Stimulated activated naive CD4-positive, alpha-beta T cell treated with Interleukin-2 at 50 U/mL for 16 hours (primary cell): ENCODE results near the gene RBM10.

ENCODE experiments used
- DNase-seq: peaks from one replicate; lab custom pipeline; 2025; lab: John Stamatoyannopoulos, UW

The RBM10 gene

DNA sequence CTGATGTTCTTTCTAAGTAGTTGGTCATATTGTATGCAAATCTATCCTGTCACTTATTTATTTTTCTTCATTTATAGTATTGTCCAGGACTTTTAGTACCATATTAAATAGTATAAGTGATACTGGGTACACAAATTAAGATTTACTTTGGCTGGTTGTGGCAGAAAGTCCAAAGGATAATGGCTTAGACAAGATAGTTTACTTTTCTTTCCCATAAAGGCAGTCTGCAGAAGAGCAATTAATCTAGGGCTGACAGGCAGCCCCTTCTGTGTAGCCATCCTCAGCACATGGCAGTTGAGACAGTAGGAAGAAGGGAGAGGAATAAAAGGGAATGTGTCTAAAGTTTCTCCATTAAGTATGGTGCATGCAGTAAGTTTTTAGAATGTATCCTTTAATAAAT lies 6.4 kb downstream of the RBM10 start:
- DNase-seq, result no peak

DNA sequence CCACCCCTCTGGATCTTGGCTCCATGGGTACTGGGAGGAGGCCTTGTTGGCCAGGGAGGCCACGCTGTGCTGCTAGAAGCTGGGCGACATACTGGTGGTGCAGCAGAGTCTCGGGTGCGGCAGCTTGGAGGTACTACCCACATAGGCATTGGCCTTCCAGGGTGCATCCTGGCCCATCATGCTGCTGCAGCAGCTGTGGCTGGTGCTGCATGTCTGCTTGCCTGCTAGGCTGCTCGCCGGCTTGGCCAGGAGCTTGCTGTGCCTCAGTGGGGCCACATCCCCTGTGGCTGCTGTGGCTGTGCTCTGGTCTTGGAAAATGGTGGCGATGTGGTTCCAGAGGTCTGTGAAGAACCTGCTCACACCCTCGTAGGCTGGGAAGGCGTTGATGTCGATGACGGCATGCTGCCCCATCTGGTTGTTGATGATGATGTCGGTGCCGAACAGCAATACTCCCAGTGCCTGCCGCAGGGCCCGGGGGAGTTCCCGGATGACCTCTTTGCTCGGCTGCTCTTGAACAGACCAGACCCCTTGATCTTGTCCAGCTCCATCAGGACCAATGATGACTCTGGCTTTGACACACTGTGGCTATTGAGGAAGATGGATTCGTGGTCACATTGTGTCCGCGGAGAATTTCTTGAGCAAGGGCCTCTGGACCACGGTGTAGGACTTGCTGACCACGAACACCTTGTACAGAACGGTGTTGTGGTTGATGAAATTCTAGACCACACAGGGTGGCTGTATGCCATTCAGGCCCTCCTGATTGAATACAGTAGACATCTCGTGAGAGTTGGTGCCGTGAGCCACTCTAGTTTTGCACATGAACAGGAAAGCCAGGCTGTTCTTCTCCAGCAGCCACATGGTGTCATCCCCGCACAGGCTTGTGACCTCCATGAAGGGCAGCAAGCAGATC lies 11.8 kb downstream of the RBM10 start:
- DNase-seq, result no peak

DNA sequence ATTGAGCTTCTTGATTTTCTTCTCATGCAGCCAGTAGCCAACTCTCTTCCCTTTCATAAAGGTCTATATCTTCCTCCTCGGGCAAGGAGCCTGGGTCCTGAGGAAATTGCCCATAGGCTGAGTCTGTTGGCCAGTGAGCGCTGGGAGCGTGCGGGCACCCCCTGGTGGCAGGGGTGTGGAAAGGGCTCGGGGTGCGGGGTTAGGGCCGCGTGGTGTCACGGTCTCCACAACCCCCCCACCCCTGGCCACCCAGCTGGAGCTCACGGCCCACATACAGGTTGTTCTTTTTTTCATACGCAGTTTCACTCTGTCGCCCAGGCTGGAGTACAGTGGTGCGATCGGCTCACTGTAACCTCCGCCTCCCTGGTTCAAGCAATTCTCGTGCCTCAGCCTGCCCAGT lies 13.1 kb downstream of the RBM10 start:
- DNase-seq, result no peak

DNA sequence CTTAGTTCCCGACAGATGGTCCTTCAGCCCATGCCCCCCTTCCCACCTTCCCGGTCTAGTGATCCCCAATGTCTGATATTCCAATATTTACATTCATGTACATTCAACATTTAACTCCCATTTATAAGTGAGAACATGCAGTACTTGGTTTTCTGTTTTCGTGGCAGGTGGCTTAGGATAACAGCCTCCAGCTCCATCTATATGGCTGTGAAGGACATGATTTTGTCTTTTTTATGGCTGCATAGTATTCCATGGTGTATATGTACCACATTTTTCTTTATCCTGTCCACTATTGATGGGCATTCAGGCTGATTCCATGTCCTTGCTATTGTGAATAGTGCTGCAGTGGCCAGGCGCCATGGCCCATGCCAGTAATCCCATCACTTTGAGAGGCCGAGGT lies 13.8 kb downstream of the RBM10 start:
- no peak for DNase-seq

DNA sequence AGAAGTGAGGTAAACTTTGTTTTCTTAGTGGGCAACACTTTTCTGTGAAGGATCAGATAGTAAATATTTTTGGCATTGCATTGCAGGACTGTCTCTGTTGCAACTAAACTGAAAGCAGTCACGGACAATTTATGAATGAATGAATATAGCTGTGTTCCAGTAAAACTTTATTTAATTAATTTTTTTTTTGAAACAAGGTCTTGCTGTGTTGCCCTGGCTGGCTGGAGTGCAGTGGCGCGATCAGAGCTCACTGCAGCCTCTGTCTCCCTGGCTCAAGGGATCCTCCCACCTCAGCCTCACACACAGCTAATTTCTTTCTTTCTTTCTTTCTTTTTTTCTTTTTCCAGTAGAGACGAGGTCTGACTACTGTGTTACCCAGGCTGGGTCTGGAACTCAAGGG lies 15.8 kb downstream of the RBM10 start:
- DNase-seq, result no peak

DNA sequence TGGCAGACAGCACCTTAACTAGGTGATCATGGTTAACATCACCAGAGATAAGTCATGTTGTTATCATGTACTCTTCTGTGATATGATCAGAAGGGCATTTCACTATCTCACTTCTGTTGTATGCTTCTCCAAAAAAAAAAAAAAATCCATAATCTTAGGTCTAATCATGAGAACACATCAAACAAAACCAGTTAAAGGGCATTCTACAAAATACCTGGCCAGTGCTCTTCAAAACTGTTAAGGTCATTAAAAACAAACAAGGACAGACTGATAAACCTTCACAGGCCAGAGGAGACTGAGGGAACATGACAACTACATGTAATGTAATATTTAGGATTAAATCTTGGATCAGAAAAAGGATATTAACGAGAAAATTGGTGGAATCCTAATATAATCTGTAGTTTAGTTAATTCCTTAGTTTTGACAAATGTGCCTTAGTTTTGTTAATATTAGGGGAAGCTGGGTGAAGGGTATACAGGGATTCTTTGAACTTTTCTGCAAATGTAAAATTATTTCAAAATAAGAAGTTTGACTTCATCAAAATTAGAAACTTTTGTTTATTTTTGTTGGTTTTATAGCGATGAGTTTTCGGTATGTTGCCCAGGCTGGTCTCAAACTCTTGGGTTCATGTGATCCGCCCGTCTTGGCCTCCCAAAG lies 18.0 kb downstream of the RBM10 start:
- DNase-seq, result no peak

DNA sequence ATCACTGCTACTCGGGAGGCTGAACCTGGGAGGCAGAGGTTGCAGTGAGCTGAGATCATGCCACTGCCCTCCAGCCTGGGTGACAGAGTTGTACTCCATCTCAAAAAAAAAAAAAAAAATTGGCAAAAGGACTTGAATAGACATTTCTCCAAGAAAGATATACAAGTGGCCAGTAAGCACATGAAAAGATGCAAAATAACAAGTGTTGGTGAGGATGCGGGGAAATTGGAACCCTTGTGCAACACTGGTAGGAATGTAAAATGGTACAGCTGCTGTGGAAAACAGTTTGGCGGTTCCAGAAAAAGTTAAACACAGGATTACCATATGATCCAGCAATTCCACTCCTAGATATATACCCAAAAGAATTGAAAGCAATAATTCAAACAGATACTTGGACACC lies 19.4 kb downstream of the RBM10 start:
- DNase-seq, result no peak

DNA sequence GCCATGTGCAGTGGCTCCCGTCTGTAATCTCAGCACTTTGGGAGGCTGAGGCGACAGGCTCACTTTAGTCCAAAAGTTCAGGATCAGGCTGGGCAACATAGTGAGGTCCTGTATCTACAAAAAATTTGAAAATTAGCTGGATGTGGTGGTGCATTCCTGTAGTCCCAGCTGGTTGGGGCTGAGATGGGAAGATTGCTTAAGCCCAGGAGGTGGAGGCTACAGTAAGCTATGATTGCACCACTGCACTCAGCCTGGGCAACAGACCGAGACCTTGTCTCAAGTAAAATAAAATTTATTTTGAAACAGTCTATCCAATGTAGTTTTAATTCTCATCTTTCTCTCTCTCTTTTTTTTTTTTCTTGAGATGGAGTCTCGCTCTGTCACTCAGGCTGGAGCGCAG lies 21.1 kb downstream of the RBM10 start:
- no peak for DNase-seq

DNA sequence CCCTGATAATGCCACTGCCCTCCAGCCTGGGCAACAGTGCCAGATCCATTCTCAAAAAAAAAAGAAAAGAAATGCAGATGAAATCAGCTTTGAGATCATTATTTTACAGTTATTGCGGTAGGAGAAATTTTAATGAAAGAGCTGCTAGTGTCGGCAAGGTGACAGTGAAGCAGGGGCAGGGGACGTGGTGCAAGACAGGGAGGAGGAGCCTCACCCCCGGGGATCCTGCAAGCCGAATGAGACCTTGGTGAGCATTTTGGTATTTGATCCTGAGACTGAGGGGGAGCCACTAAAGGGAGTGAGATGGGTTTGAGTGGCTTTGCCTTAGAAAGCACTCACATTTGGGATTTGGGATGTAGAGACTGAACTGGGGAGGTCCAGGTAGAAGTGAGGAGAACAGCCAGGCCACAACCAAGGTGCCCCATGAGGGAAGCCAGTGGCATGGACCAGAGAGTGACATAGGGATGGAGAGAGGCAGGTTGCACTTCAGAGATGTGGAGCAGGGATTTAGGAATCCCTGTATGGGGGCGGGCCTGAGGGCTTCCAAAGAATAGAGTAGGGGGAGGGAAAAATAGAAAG lies 23.6 kb downstream of the RBM10 start:
- no peak for DNase-seq

DNA sequence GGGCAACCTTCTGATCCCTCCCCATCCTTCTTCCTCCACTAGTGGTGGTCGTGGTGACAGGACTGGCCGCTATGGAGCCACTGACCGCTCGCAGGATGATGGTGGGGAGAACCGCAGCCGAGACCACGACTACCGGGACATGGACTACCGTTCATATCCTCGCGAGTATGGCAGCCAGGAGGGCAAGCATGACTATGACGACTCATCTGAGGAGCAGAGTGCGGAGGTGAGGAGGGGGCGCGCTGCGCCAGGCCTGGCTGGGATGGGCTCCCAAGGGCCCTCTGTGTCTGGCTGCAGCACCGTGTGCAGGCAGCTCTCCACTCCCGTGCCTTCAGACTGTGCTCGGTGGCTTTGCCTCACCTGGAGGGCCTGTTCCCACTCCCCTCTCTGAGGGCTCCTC lies 24.3 kb downstream of the RBM10 start:
- DNase-seq, result no peak

DNA sequence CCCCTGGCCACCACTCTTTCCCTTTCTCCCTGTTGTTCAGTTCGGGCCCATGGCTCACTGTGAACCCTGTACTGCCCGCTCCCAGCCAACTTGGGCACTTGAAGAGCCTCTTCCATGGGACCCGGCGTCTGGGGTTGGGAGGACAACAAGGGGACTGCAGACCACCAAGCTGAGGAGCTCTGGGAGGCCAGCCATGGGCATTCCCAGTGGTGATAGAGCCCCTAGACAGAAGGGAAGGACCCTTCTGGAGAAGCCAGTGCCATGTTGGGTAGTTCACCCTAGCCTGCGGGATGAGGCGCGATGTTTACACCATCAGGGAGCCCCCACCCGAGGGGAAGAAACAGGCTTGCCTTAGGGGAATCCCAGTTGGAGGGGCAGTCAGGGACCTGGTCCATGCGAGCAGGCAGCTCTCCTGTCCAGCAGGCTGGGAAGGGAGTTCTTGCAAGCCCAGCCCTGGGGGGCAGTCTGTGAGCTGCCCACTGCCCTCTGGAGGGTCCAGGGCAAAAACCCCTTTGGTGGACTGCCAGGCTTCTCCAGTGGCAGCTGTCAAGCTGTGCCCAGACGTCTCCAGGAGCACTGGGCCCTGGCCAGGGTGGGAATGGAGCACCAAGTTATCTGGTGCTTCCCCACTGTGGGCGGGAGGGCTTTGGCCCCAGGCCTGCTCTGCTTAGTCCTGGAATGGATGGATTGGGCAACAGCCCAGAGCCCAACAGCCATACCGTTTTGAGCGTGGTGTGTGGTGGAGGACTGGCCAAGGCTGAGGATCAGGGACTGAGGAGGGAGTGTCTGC lies 24.9 kb downstream of the RBM10 start:
- DNase-seq, result no peak

DNA sequence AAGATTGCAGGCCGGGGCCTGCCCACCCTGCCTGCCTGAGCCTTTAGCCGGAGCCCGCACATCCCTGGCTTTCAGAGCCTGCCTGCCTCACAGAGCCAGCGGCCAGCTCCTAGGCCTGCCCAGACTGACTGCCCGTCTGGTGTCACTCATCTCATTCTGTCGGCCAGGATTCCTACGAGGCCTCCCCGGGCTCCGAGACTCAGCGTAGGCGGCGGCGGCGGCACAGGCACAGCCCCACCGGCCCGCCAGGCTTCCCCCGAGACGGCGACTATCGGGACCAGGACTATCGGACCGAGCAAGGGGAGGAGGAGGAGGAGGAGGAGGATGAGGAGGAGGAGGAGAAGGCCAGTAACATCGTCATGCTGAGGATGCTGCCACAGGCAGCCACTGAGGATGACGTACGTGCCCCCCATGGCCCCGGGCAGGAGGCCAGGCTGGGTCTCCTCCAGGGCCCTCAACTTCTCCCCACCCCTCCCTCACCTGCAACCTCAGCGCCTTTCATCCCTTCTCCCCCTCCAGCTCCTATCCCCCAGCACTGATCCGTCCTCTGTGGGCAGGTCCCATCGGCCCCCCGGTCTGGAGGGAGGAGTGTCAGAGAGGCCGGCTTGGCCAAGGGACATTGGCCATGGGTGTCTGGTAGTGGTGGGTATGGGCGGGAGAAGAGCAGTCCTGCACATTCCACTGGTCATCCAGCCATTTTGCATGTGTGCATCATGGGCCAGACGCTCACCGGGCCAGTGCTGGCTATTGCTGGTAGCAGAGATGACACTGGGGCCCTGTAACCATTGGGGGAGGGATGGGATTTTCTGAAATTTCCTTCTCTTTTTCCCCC lies 26.1 kb downstream of the RBM10 start:
- DNase-seq, result no peak

DNA sequence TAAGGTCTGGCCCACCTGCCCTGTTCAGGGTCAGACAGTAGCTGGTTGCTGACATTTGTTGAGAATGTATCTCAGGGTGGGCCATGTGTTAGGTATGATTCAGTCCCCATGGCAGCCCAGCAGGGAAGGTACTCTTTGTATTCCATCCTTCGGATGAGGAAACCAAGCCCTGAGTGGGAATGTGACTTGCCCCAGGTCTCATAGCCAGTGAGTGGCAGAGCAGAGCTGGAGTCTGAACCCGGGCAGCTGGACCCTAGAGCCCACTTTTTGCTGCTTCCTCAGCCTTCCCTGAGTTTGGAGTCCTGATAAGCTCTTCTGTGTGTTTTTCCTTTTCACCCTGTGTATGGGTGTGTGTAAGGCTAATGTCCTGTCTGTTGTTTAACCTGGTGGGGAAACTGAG lies 27.0 kb downstream of the RBM10 start:
- no peak for DNase-seq

DNA sequence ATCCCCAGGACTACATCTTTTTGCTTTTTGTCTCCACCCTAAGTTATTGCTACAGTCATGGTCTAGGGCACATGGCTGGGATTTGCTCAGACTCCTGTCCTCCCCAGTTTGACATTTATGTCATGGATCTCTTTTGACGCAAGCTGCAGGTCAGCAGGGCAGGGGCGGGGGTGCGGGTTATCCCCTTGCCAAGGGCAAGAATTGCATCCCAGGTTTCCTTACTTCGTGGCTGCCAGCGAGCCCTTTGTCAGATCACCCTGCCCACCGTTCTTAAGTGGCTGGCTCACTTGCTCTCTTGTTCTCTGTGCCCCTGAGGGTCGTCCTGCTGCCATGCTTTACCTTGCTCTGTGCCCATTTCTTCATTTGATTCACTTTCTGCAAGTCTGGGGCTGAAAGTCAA lies 27.5 kb downstream of the RBM10 start:
- no peak for DNase-seq

DNA sequence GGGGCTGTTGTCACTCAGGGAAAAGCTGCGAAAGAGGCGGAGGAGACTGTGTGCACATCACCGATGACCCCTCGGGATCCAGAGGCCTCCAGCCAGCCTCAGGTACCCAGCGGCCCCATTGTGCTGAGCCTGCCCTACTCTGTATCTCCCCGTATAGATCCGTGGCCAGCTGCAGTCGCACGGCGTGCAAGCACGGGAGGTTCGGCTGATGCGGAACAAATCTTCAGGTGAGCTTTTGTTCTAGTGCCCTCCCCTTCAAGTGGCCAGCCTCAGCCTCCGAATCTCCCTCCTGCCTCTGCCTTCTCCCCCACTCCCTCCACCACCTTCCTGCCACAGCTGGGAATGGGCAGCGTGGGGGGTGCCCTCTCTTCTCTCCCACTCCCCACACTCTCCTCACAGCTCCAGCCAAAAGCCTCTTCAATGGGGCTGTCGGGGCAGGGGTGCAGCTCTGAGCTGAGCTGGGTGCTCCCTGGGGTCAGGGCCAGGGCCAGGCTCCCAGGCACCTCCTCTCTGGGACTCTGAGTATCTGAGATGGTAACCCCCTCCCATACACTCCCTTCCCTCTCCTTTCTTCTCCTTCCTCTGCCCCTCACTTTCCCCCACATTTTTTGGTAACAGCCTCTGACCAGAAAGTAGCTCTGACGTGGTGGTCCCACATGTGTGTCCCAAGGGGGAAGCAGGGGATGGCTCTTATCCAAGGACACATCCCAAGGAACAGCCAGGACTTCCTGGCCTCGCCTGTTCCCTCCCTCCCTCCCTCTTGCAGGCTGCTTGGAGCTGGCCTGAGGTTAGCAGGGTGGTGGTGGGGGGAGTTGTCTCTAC lies 28.2 kb downstream of the RBM10 start:
- DNase-seq, result no peak

DNA sequence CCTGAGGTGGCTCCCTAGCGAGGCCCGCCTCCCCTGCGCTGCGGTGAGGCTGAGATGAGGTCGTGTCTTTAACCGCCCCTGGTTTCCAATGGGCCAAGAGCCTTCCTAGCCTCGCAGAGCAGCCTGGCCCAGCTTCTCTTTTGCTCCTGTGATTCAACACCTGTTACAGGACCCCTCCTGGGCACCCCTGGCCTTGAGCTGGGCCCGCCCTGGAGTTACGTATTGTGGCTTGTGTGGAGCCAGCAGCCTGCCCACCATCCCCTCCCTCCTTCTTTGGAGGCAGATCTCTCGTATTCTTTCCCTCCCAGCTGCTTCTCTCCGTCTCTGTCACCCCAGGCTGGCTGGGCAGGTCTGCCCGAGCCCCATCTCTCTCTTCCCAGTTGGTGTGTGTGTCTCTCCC lies 29.4 kb downstream of the RBM10 start:
- no peak for DNase-seq

DNA sequence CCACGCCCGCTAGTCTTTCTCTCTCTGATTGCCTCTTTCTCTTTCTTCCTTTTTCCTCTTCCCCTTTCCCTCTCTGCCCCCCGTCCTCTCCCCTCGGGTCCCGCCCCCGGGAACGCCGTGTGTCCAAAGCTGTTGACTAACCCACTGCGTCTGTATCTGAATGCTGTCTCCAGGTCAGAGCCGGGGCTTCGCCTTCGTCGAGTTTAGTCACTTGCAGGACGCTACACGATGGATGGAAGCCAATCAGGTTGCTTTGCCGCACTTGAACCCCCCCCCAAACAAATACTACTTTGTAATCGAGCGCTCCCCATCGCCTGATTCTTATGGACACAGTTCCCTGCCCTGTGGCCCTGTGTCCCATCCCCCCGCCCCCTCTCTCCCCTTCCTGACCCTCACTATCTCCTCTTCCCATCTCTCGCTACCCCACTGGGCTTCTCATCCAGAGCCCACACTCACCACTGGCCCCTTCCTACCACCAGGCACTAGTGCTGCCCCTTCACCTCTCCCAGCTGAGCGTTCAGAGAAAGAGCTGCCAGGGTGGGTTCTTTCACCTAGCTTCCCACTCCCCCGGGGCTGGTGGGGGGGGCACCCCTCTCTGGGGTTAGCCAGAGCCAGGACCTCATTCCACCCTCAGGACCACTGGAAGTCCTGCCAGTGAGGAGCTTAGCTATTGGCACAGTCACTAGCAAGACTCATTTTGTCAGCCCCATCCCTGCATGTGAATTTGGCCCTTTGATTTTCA lies 30.0 kb downstream of the RBM10 start:
- DNase-seq, result no peak

DNA sequence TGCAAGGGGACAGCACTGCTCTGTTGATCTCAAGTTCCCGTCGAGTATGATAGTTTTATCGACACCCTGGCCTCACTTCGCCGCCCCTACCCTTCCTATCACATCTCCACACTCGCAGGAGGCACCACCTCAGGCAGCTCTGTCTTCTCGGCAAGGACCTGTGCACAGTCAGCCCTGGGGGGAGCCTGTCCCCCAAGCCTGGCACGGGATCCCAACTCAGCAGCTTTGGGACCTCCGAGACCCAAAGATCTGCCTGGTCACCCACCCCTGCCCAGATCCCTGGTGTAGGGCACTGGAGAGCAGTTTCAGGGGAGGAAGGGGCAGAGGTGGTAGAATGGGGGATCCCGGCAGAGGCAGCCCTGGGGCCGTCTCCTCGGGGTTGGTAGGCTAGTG lies 30.6 kb downstream of the RBM10 start:
- no peak for DNase-seq

DNA sequence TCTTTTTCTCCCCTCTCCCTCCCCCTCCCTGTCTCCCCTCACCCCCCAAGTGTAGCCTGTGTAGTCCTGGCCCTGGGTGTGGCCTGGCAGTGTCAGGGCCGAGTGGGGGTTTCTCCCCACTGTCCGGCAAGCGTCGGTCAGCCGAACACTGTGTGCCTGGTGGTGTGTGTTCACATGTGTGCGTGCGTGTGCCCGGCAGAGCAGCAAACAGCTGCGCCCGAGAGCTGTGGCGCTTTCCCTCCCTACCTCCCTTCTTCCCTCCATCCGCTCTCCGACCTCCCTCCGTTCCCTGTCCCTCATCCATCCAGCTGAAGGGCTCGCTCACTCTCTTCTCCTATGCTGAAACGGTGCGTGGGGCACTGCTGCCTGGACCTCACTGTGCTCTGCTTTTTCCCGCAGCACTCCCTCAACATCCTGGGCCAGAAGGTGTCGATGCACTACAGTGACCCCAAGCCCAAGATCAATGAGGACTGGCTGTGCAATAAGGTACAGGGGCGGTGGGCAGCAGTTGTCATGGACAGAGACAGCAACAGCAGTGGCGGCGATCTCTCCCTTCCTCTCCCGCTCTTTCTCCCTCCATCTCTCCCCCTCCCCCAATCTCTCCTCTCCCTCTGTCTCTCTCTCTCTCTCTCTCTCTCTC lies 31.2 kb downstream of the RBM10 start:
- DNase-seq, result no peak

DNA sequence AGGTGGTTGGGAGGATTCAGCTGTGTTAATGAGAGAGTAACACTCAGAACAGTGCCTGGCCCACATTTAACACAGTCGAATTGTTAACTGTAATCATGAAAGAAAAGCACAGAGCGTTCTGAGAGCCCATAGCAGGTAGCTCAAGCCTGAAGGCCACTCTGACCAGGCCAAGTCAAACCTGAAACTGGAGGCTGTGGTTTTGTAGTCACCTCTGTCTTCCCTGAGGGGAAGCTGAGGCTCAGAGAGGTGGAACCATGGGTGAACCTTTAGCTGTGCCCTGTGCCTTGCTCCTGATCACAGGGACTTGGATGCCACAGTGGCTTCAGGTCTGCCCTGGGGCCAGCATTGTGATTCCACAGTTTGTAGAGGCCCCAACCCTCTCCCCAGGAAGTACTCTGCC lies 32.1 kb downstream of the RBM10 start:
- DNase-seq, result no peak
